Right atrium auricular region (tissue), 2 donors: ENCODE measurements around the gene ST6GALNAC1. TPM values are rescaled to one million over a fixed set of nuclear protein-coding genes. Genes with fewer than 3 reads are reported as not detected.
A peak's percentile ranks its signal among the peaks of the same experiment; 100 is the strongest.

Source experiments
- DNase-seq: peaks from one replicate; pipeline ENCODE4 v3.0.0-alpha.2; 2019; ENCODE audit warnings: low spot score
- H3K27ac ChIP-seq, 2 donors: fragments of 200-600 bp; sonication (generic); 1 replicate in 1 of 2; 2 replicates in 1 of 2; pipeline ENCODE4 v1.5.1; 2016 to 2019
- H3K27me3 ChIP-seq, 2 donors: fragments of 200-600 bp; sonication (generic); one replicate each; pipeline versions ENCODE4 v1.5.1 to v1.6.0; 2017 to 2019
- H3K36me3 ChIP-seq: fragments of 200-600 bp; sonication (generic); one replicate; pipeline ENCODE4 v1.5.1; 2016
- H3K4me1 ChIP-seq, 2 donors: fragments of 200-600 bp; sonication (generic); one replicate each; pipeline versions ENCODE4 v1.5.1 to v1.6.0; 2017 to 2019
- H3K4me3 ChIP-seq, 2 donors: fragments of 200-600 bp; sonication (generic); 1 replicate in 1 of 2; 2 replicates in 1 of 2; pipeline ENCODE4 v1.5.1; 2017 to 2019; ENCODE audit warnings: mild to moderate bottlenecking in 1 of 2, moderate library complexity in 1 of 2
- H3K9me3 ChIP-seq, 2 donors: fragments of 200-600 bp; sonication (generic); one replicate each; pipeline ENCODE4 v1.5.1; 2019
- CTCF ChIP-seq, 2 donors: fragments of 200-600 bp; sonication (generic); IDR thresholded peaks; one replicate each; pipeline ENCODE4 v1.5.1; 2019; ENCODE audit warnings: antibody characterized with exemption in 2 of 2
- total RNA-seq, 2 donors: library from RNA; depleted of rRNA; stranded (reverse); fragments of >200 nt; gene quantifications; one replicate each; pipeline ENCODE4 v1.1.0, GENCODE V29; 2016

The ST6GALNAC1 gene
- total RNA-seq, 2 donors from 2014 or later, result 2.4 to 7.1 TPM

DNA sequence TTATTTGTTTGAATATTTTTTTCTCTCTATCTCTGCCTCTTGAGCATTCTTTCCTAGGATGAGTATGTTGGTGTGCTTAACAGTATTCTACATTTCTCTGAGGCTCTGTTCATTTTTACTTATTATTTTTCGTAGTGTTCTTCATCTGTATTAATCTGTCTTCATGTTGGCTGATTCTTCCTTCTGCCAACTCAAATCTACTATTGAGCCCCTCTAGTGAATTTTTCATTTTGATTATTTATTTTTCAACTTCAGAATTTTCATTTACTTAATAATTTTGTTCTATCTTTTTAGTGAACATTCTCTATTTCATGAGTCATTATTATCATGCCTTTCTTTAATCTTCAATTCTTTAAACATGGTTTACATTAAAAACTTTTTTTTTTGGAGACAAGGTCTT is 3.2 kb upstream of the ST6GALNAC1 start:
- H3K36me3 ChIP-seq, result no peaks in the 10 kb centered on the region
- no peaks in the 10 kb centered on the region for H3K4me1 ChIP-seq
- H3K27ac ChIP-seq, result no peak overlapping the region
- no peak for TF ChIP-seq CTCF (IDR thresholded peaks at IDR 0.05)
- H3K4me3 ChIP-seq, result no peak overlapping the region
- DNase-seq, result no peak
- H3K27me3 ChIP-seq, result no peaks in the 10 kb centered on the region
- H3K9me3 ChIP-seq, result peaks cover 0 to 5% of the 10 kb centered on the region in 2 donors

GRCh38 chr17:76645481-76645880 is 1.9 kb upstream of the ST6GALNAC1 start:
- TF ChIP-seq CTCF (IDR thresholded peaks at IDR 0.05), result no peak
- H3K4me1 ChIP-seq, result no peaks in the 10 kb centered on the region
- no peak overlapping the region for H3K4me3 ChIP-seq
- no peak overlapping the region for H3K27ac ChIP-seq
- no peak for DNase-seq
- no peaks in the 10 kb centered on the region for H3K36me3 ChIP-seq
- H3K9me3 ChIP-seq, result peaks cover 0 to 5% of the 10 kb centered on the region in 2 donors
- no peaks in the 10 kb centered on the region for H3K27me3 ChIP-seq

- H3K27ac ChIP-seq, result no peak overlapping the region
- TF ChIP-seq CTCF (IDR thresholded peaks at IDR 0.05), result no peak
- H3K36me3 ChIP-seq, result no peaks in the 10 kb centered on the region
- H3K4me1 ChIP-seq, result no peaks in the 10 kb centered on the region
- peaks cover 0 to 5% of the 10 kb centered on the region in 2 donors for H3K9me3 ChIP-seq
- DNase-seq, result no peak
- no peaks in the 10 kb centered on the region for H3K27me3 ChIP-seq
- no peak overlapping the region for H3K4me3 ChIP-seq
Observed at GRCh38 chr17:76644995-76645394, 1.4 kb upstream of the ST6GALNAC1 start.

- TF ChIP-seq CTCF (IDR thresholded peaks at IDR 0.05), result no peak
- no peaks in the 10 kb centered on the region for H3K36me3 ChIP-seq
- H3K4me3 ChIP-seq, result peak overlapping the region in 1 of 2 donors; percentile 8
- no peak for DNase-seq
- peaks cover 0 to 5% of the 10 kb centered on the region in 2 donors for H3K9me3 ChIP-seq
- peak overlapping the region in 1 of 2 donors; percentile 7 for H3K27ac ChIP-seq
- no peaks in the 10 kb centered on the region for H3K27me3 ChIP-seq
- no peaks in the 10 kb centered on the region for H3K4me1 ChIP-seq
Observed at GRCh38 chr17:76642994-76643393, 563 bp downstream of the ST6GALNAC1 start.

DNA sequence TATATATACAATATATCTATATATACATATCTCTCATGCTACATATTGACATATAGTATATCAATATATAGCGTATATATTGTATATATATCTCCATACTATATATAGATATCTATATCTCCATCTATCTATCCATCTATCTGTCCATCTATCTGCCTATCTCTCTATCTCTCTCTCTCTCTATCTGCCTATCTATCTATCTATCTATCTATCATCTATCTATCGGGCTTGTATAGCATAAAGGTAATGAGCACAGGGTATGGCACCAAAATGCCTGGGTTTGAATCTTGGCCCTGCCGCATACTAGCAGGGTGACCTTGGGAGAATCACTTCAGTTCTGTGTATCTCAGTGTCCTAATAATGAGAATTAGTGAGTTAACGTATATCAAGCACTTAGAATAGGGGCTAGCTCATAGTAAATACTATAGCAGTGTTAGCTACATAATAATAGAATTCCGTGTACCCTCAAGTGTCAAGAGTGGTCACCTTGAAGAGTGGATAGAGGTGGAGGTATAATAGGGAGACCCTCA is 1.5 kb downstream of the ST6GALNAC1 start:
- H3K4me1 ChIP-seq, result no peaks in the 10 kb centered on the region
- H3K36me3 ChIP-seq, result no peaks in the 10 kb centered on the region
- H3K9me3 ChIP-seq, result peaks cover 0 to 3% of the 10 kb centered on the region in 2 donors
- TF ChIP-seq CTCF (IDR thresholded peaks at IDR 0.05), result no peak
- no peak overlapping the region for H3K4me3 ChIP-seq
- no peak overlapping the region for H3K27ac ChIP-seq
- DNase-seq, result no peak
- H3K27me3 ChIP-seq, result no peaks in the 10 kb centered on the region

DNA sequence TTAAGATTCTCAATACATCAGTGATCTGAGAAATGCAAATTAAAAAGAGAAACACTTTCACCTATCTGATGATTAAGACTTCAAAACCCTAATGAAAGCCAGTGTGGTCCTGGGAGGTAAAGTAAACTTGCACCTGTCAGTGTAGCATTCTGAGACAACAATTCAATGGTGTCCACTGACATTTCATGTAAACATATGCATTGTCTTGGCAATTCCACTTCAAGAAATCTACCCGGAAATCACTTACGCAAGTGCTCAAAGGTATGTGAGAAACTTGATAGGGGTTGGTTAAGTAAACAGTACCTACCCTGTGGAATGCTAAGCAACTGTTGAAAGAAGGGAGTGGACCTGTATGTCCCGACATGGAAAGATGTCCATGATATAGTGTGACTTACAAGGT is 2.1 kb downstream of the ST6GALNAC1 start:
- H3K4me3 ChIP-seq, result no peak overlapping the region
- DNase-seq, result no peak

More for the DNA sequence above, 2.1 kb downstream of the ST6GALNAC1 start:
- Histone ChIP-seq H3K27ac (no peak overlapping the region), H3K36me3 (no peaks in the 10 kb centered on the region), H3K4me1 (no peaks in the 10 kb centered on the region), H3K9me3 (no peaks in the 10 kb centered on the region), H3K27me3 (no peaks in the 10 kb centered on the region)
- TF ChIP-seq CTCF (IDR thresholded peaks at IDR 0.05), result no peak
